ENCODE data around the gene CCDC24. TPM values are rescaled to one million over a fixed set of nuclear protein-coding genes. Genes with fewer than 3 reads are reported as not detected.

The CCDC24 gene
- total RNA-seq (ENCODE audit: low replicate concordance) = 3.3 and 13.5 TPM in 2 replicates

DNA sequence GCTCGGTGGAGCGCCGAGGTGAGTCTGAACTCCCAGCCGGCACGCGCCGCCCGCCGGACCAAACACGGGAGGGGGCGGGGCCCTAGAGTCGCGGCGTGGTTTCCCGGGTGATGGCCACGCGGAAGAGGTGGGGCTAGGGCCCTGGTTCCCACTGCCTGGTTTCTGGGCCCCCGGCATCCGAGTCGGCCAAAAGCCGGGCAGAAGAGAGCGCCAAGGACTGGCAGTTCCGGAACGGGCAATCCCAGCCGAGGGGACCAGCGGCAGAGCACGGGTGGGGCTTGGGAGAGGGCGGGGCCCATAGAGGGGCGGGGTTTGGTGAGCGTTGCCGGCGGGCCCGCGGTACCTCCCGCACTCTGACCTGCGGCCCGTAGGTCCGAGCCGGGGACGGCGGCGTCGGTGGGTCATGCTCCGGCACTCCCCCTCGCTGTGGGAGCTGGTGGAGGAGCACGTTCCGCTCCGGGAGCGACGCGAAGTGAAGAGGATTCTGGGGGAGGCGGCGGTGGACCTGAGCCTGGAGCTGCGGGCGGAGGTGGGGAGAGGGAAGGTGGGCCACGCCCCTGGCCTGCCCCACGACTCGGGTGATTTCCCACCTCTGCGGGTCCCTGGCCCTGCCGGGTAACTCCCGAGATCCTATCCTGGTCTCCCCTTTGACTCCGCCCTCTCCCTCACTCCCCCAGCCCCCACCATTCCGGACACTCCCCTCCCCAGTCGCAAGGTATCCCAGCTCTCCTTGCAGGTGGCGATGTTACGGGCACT, at the start of gene CCDC24:
TSS of gene CCDC24 (plus strand) at position 124 of the 756 bp plus-strand sequence. CDS start at position 404, 280 bp downstream.
- Histone ChIP-seq H3K36me3 (no peaks in the 10 kb centered on the region), H3F3A (ENCODE audit: low read depth) (peaks cover 29% of the 10 kb centered on the region), H3K4me2 (peak within 1 kb of the TSS; percentile 80), H3K4me3 (peak within 1 kb of the TSS; percentile 58), H3K9me3 (ENCODE audit: low read depth) (no peaks in the 10 kb centered on the region), H2AFZ (replicated peaks) (peak within 1 kb of the TSS; percentile 60), H4K20me1 (ENCODE audit: low read depth) (peaks cover 21% of the 10 kb centered on the region), H3K27me3 (no peaks in the 10 kb centered on the region), H3K79me2 (ENCODE audit: low read depth) (no peaks in the 10 kb centered on the region), H3K27ac (no peak within 1 kb of the TSS), H3K4me1 (peaks cover 9% of the 10 kb centered on the region), H3K9ac (no peak within 1 kb of the TSS)
- Mint-ChIP-seq H3K4me3 (peak within 1 kb of the TSS; percentile 90), H3K27ac (no peak within 1 kb of the TSS), H3K9me3 (no peaks in the 10 kb centered on the region), H3K36me3 (no peaks in the 10 kb centered on the region), H3K4me1 (peaks cover 17% of the 10 kb centered on the region), H3K27me3 (ENCODE audit: insufficient read depth, low read depth) (peaks cover 4% of the 10 kb centered on the region)
- TF ChIP-seq EZH2phosphoT487 (IDR thresholded peaks at IDR 0.05) (no peak), EZH2 (IDR thresholded peaks at IDR 0.05) (no peak)
- TF ChIP-seq, protein P1, sequence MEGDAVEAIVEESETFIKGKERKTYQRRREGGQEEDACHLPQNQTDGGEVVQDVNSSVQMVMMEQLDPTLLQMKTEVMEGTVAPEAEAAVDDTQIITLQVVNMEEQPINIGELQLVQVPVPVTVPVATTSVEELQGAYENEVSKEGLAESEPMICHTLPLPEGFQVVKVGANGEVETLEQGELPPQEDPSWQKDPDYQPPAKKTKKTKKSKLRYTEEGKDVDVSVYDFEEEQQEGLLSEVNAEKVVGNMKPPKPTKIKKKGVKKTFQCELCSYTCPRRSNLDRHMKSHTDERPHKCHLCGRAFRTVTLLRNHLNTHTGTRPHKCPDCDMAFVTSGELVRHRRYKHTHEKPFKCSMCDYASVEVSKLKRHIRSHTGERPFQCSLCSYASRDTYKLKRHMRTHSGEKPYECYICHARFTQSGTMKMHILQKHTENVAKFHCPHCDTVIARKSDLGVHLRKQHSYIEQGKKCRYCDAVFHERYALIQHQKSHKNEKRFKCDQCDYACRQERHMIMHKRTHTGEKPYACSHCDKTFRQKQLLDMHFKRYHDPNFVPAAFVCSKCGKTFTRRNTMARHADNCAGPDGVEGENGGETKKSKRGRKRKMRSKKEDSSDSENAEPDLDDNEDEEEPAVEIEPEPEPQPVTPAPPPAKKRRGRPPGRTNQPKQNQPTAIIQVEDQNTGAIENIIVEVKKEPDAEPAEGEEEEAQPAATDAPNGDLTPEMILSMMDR (IDR thresholded peaks at IDR 0.05) = no peak
- DNase-seq (ENCODE audit: low spot score) = peak; percentile 86

DNA sequence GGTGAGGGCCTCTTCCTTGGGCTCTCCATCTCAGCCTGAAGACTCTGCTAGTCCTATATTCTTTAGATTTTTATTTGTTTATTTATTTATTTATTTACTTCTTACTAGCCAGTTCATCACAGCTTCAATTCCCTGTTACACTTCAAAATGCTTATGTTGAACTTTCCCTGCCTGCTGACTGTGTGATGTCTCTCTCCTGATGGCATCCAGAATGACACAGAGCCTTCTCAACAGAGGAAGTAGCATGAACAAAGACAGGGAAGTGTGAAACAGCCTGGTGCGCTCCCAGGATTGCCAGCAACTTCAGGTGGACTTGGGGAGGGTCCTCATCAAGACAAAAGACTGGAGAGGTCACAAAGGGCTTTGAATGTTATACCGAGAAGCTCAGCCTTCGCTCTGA, 49.0 kb upstream of the CCDC24 start:
- Mint-ChIP-seq H3K36me3 (no peaks in the 10 kb centered on the region), H3K27me3 (ENCODE audit: insufficient read depth, low read depth) (peaks cover 17% of the 10 kb centered on the region), H3K4me3 (no peak overlapping the region), H3K9me3 (no peaks in the 10 kb centered on the region), H3K27ac (no peak overlapping the region), H3K4me1 (peaks cover 8% of the 10 kb centered on the region)
- Histone ChIP-seq H3K9me3 (ENCODE audit: low read depth) (no peaks in the 10 kb centered on the region), H2AFZ (replicated peaks) (no peak overlapping the region), H3K4me3 (no peak overlapping the region), H3F3A (ENCODE audit: low read depth) (peaks cover 6% of the 10 kb centered on the region), H3K4me2 (no peak overlapping the region), H3K36me3 (no peaks in the 10 kb centered on the region), H4K20me1 (ENCODE audit: low read depth) (no peaks in the 10 kb centered on the region), H3K27me3 (peaks cover 17% of the 10 kb centered on the region), H3K4me1 (peaks cover 7% of the 10 kb centered on the region), H3K9ac (no peak overlapping the region), H3K79me2 (ENCODE audit: low read depth) (peaks cover 2% of the 10 kb centered on the region), H3K27ac (no peak overlapping the region)
- TF ChIP-seq EZH2 (IDR thresholded peaks at IDR 0.05) (no peak), EZH2phosphoT487 (IDR thresholded peaks at IDR 0.05) (no peak)
- DNase-seq (ENCODE audit: low spot score) = no peak

DNA sequence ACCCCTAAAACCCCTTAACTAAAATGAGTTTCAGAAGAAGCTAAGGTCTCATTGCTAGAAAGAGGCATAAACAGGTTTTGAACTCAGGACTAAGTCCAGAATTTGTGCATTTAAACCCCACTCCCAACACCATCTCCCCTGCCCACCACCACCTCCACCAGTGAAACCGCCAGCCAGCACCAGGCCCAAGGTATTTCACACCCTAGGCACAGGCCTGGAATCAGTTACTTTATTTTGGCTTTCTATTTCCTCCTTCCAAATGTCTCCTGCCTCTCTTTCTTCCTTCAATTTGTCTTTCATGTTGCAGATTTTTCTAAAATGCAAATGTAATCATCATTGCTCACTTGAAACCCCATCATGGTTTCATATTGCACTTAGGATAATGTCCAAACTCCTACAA, 46.5 kb upstream of the CCDC24 start:
- H3K36me3 ChIP-seq = no peaks in the 10 kb centered on the region
- peaks cover 8% of the 10 kb centered on the region for H3K79me2 ChIP-seq (ENCODE audit: low read depth)
- Mint-ChIP-seq H3K4me1 (peaks cover 20% of the 10 kb centered on the region), H3K27me3 (ENCODE audit: insufficient read depth, low read depth) (peaks cover 5% of the 10 kb centered on the region), H3K4me3 (peak overlapping the region; percentile 54), H3K27ac (no peak overlapping the region), H3K9me3 (no peaks in the 10 kb centered on the region), H3K36me3 (no peaks in the 10 kb centered on the region)
- H3K27me3 ChIP-seq = no peaks in the 10 kb centered on the region
- no peak overlapping the region for H3K4me2 ChIP-seq
- H3K4me1 ChIP-seq = peaks cover 13% of the 10 kb centered on the region
- TF ChIP-seq, protein P1 (IDR thresholded peaks at IDR 0.05) = no peak
- no peak for TF ChIP-seq EZH2phosphoT487 (IDR thresholded peaks at IDR 0.05)
- peaks cover 6% of the 10 kb centered on the region for H3F3A ChIP-seq (ENCODE audit: low read depth)
- no peak overlapping the region for H3K9ac ChIP-seq
- H2AFZ ChIP-seq (replicated peaks) = no peak overlapping the region
- no peaks in the 10 kb centered on the region for H3K9me3 ChIP-seq (ENCODE audit: low read depth)
- no peak overlapping the region for H3K4me3 ChIP-seq
- no peaks in the 10 kb centered on the region for H4K20me1 ChIP-seq (ENCODE audit: low read depth)
- DNase-seq (ENCODE audit: low spot score) = no peak
- no peak overlapping the region for H3K27ac ChIP-seq

DNA sequence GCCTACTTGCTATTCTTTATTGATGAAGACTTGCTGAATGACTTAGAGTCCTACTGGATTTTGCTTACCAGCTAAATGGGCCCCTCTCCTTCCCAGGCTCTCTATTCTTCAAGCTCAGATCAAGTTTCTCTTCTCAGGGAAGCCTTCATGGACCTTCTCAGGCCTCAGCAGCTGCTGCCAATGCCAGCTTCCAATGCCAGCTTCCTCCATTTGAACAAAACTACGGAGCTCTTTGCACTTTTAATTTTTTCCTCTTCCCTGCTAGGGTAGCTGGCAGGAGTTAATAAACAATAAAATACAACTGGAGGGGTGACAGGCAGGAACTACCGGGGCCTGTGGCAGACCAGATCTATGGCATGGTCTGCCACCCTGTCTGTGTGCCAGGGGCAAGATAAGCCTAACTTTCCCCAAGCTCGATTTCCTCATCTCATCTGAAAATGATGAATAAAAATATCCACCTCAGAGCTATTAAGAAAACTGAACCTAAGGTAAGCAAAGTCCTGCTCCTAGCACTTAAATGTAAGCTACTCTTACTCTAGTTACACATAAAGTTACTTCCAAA, 45.6 kb upstream of the CCDC24 start:
- Histone ChIP-seq H3K79me2 (ENCODE audit: low read depth) (peaks cover 8% of the 10 kb centered on the region), H3K36me3 (no peaks in the 10 kb centered on the region), H3K9me3 (ENCODE audit: low read depth) (no peaks in the 10 kb centered on the region), H3K4me2 (peak overlapping the region; percentile 93), H3F3A (ENCODE audit: low read depth) (peaks cover 6% of the 10 kb centered on the region), H3K9ac (no peak overlapping the region), H2AFZ (replicated peaks) (peak overlapping the region; percentile 98), H4K20me1 (ENCODE audit: low read depth) (no peaks in the 10 kb centered on the region), H3K4me3 (peak overlapping the region; percentile 75), H3K27ac (no peak overlapping the region), H3K27me3 (no peaks in the 10 kb centered on the region), H3K4me1 (peaks cover 13% of the 10 kb centered on the region)
- Mint-ChIP-seq H3K4me1 (peaks cover 20% of the 10 kb centered on the region), H3K4me3 (peak overlapping the region; percentile 90), H3K9me3 (no peaks in the 10 kb centered on the region), H3K27ac (peak overlapping the region; percentile 77), H3K27me3 (ENCODE audit: insufficient read depth, low read depth) (peaks cover 2% of the 10 kb centered on the region), H3K36me3 (peaks cover 5% of the 10 kb centered on the region)
- TF ChIP-seq EZH2 (IDR thresholded peaks at IDR 0.05) = no peak
- no peak for TF ChIP-seq EZH2phosphoT487 (IDR thresholded peaks at IDR 0.05)
- TF ChIP-seq, protein P1 (IDR thresholded peaks at IDR 0.05) = no peak
- DNase-seq (ENCODE audit: low spot score) = no peak
